Left hindlimb (tissue), 1 donor: Measurements from ENCODE around the gene SAMSN1.

Source experiments
- DNase-seq: peaks from one replicate; pipeline ENCODE4 v3.0.0-alpha.2; 2018

The SAMSN1 gene

DNA sequence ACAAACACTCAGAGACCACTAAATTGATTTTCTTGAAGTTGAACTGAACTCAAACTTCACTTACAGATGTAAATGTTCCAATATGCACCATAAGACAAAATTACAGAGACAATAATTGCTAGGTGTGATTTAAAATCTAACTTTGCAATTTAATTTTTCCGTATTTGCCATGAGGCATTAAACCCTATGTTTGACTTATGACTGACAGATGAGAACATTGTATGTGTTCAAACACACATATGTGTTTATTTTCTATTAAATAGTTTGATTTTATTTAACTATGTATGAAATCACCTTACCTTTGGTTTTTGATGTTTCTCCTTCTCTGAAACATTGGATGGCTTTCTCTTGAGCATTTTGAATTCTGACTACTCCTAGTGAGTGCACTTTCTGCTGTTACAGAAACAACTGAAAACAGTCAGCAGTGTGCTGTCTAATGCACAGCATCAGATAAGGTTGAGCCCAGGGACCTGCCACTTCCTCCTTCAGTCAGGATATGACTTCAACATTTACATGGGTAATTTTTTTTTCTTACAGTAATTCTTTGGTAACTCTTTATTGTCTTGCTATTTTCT is at the start of gene SAMSN1:
TSS of gene SAMSN1 (minus strand) at position 410 of the 575 bp plus-strand sequence. CDS start at position 356, 54 bp downstream.
- DNase-seq = no peak

DNA sequence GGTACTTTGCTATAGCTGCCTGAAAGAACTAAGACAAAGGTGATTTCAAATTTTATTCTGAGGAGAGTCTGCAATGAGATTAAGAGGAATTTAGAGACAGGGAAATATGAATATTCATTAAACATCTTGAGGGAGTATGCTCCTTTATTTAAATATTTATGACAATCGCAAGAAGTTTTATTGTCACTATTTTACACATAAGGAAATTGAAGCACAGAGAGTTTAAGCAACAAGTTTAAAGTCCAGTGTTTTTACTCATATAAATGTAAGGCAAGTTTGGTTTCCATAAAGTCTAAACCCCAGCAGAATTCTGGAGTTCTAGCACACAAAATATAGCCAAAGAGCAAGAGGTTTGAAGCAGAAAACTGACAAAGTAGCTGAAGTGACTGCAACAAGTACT is 49.3 kb upstream of the SAMSN1 start:
- DNase-seq = no peak

DNA sequence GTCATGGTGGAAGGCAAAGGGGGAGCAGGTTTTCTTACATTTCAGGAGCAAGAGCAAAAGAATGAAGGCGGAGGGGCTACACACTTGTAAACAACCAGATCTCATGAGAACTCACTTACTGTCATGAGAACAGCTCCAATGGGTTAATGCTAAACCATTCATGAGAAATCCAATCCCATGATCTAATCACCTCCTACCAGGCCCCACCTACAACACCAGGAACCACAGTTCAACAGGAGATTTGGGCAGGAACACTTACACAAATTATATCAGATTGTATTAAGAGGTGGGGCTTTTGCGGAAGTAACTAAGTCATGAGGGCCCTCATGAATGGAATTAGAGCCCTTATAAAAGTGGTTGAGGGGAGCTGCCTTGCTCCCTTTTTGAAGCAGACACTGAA is 48.9 kb upstream of the SAMSN1 start:
- no peak for DNase-seq

DNA sequence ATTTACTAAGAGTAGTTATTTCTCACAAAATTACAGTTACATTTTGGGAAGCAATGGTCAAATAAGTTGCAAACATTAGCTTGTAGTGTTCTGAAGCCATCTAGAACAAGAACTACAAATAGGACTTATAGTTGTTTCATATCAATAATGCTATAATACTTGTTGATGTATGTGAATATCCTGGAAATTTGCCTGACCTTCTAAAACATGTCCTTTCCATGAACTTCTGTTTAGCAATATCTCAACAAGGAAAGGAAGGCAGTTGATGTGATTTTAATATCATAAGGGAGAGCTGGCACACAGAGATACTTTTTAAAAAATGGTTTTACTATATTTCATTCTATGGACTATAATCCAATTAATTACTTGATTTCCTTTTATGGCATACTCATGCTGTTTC is 47.1 kb upstream of the SAMSN1 start:
- DNase-seq = no peak

DNA sequence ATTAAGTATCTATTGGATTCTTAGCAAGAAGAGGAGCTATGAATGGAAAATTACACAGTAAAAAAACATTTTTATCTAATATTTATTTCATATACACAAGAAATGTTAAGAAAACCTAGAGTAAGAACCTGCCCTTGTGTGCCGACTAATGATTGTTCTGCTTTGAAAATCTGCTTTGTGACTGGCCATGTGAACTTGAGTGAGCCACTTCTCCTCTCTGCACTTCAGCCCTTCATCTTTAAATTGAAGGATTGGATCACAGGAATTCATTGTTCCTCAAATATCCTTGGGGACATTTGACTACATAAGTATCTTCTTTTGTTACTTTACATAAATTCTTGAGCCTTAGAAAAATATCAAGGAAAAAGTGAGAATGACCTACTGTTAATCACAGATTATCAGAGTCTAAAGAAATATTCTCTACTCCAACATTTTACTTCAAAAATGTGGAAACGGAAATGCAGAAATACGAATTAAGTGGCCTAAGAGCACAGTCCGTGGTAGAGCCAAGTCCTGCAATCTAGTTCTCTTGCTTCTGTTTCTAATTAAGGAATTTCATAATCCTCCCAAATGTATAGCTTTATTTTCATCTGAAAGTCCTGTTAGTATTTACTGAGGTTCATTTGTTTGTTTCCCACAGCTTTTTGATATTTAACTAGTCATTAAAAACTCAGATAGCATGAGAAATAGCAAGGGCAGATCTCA is 46.3 kb upstream of the SAMSN1 start:
- no peak for DNase-seq

DNA sequence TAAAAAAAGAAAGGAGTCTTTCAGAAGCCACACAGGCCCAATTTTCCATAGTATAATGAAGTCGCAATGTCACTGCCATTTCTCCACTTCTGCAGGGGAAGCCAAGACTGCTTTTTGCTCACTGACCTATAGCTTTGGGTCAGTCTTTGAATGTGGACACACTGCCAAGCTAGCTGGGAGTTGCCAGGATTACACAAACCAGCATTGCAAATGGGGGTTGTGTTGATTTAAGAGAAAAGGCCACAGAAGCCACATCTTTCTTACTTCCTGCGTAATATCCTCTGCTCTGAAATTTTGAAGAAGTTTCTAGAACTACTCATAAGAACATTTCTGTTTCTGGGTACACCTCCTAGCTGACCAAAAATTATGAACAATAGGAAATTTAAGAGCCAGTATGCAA is 45.8 kb upstream of the SAMSN1 start:
- DNase-seq = peak; percentile 31

DNA sequence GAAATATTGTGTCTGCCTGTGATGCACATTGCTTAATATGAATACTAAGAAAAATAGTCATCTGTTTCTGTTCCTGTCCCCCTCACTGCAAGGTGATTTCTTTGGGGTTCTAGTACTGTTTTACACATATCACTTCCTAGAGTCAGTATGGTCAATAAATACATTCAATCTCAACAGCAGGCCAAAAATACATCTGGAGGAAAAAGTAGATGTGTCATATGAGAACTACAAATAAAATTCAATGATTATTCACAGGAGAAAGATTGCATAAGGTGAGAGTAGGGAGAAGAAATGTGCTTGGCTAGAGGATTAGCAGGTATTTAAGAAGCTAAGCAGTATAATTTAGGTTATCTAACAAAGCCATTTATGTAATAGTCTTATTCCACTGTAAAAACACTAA is 45.3 kb upstream of the SAMSN1 start:
- no peak for DNase-seq

DNA sequence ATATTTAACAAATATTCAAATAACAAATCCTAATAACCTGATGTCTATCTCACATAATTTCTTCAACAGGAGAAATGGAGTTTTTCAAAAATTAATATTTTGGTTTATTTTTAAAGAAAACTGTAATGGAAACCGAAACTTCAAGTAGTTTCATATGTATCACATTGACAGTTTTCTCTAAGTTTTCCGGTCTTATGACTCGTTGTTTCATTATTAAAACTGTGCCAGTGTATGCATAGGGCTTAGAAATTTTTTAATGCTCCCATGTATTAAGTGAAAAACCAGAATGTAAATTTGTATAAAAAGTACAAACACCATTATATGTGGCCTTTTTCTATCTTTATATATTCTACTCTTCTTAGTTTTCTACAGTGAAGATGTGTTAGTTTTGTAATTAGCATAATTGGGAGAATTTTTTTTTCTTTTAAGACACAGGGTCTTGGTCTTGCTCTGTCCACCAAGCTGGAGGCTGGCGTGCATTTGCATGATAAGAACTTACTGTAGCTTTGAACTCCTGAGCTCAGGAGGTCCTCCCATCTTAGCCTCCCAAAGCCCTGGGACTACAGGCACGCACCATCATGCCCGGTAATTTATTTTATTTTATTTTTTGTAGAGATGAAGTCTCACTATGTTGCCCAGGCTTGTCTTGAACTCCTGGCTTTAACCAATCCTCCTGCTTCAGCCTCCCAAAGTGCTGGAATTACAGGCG is 43.9 kb upstream of the SAMSN1 start:
- DNase-seq = no peak

DNA sequence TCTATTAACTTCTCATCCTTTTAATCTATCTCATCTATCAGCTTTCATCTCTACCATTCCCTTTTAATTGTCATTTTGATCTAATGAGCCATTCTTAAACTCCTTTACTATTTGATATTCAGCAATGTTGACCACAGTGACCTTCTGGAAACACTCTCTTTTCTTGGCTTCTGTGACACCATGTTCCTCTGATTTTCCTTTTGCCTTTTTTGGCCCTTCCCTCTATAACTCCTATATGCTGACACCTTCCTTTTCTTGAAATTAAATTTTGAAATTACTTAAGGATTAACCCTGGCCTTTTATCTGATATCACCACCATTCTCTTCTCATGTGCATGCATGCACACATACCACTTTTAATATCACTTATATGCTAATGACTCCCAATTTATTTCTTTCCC is 41.2 kb upstream of the SAMSN1 start:
- DNase-seq = no peak

DNA sequence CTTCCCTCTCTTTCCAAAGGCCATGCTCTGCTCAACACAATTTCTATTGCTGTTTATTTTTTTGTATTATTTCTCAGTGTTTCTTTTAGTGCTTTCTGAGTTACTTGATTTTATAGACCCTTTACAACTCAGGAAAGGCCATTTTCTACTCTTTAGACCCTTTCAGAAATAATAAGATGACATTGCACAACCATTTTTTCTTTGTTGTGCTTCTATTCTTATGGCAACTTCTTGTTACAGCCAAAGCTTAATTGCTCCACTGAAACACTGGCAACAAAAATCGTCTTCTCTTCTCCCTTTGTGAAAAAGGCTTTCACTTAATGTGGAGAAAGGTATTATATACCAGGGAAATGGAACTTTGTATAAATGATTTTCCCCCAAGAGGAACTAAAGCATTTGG is 39.0 kb upstream of the SAMSN1 start:
- DNase-seq = no peak

DNA sequence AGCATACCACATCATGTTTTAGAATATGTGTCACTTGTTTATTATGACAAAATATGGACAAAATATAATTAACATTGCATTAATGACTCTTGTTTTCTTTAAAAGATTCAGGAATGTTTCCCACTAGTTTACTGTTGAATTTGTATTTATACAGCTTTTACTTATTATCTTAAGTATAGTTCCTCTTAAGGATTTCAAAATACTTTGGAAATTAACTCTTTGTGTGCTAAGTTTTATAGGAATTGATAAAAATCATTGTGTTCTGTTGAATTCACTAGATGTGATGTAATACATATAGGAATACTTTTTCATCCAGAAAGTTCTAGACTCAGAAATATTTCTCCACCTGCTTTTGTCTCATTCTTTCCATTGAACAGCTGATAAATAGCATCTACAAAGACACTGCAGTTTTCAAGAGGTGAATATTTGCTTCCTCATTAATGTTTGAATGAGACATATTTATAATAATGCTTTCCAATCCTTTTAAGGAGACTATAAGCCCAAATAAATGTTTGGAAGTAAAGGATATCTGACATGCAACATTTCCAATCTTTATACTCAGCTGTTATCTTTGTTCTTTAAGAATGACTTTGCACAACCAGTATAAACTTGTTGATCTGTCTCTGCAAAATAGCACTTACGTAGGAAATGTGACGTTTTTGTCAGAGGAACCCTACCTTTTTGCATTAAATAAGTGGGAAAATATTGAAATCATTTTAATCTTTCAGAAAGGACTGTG is 38.4 kb upstream of the SAMSN1 start:
- no peak for DNase-seq

DNA sequence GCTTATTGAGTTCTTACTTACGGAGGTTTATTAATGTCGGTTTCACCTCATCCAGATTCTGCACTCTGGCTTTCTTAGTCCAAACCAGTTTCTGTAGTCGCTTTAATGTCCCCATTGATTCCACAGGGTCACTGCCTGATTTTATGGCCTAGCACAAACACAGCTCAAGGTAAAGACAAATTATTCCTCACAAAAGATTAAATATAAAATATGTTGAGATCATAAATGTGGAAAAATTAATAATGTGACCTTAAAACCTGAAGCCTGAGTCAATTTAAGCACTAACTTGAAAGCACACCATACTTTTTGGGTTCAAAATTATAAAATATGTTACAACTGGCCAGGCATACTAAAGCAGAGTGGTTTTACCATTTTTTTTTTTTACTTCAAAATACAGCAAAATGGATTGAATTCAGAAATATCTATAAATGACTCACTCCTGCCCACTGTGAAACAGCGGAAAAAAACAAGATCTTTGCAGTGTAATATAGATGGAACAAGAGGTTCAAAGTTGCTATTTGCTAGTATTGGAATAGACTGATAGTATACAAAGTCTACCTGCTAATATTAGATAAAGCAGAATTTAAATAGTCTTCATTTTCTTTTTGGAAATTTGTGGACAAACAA is 37.6 kb upstream of the SAMSN1 start:
- no peak for DNase-seq

DNA sequence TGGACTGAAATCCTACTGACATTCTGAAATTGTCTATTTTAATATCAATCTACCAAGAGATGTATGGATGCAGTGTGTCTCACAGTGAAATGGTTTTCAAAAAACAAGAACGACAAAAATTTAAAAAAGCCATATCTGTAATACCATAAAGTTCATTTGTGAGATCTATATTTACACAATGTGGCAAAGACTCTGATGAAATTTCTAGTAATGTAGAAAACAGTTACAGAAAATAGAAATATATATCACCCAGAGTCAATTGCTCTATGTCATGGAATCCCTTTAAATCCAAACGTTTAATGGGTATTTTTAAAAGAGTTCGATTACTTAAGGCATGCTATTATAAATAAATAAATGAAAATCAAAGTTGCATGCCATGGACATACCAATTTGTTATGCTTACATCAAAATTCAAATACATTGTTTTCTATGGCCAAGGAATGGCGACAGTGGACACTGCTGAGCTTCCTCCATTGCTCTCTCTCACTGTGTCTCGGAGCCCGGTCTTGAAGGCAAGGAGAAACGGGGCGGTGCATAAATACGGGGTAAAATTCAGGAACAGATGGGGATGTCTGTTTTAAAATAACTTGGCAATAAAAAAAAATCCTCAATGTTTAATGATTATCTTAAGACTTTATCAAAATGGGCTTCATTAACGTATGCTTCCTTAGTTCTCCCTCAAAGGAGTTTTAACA is 37.0 kb upstream of the SAMSN1 start:
- DNase-seq = no peak

DNA sequence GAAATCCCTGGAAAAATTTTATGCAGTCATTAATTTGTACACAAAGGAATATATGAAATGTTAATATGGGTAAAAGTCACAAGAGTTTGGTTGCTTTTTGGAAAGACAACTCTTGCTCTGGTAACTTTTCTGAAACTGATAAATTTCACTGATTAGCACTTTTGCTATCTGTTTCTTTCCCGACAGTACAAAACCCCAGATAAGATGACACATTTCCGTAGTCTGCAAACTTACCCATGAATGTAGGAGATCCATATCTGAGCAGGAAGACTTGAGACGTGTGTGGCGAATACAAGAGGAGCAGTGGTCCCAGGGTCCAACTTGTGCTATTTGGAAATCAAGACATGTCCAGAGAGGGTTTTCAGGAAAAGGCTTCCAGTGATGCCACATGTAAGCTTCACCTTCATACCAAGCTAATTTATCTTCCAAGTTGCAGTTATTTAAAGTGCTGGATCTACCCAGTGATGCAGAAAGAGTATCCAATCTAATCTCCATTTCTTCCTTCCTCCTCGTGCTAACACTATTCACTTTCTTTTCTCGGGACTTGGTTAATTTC is 35.9 kb upstream of the SAMSN1 start:
- DNase-seq = no peak

DNA sequence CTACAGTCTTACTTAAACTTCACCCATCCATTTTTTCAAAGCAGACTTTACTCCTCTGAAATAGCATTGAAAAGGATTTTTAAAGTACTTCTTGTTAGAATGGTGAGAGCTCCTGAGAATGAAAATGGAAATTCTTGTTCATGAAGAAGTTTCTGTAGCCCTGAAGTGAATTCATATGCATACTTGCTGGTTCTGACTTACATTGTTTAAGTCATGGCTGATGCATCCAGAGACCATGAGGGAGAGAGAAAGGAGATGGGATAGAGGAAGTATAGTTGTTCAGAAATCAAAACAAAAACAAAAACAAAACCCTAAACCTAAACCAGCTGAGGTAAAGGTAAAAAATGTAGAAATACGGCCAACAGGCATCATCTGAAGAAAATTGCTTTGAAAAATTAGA is 27.1 kb upstream of the SAMSN1 start:
- no peak for DNase-seq

DNA sequence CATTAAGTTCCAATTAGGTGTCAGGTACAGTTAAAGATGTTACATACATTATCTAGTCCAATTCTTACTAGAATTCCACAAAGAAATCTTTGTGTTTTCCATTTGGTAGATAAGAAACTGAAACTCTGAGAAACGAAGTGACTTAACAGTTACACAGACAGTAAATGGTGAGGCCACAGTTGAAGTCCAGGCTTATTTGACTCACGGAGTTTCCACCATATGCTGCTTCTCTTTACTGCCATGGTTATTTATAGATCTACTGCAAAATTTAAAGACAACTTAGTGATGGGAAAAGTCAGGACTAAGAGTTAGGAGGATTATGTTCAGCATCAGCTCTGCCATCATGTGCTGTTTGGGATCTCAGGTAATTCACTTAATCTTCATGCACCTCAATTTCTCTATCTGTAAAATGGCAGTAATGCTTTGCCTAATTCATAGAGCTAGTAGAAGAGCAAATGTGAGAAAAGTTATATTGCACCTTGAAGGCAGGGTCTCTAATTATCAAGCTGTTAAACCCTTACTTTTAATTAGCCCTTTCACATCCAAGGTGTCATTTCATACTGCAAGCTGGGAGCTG is 26.2 kb upstream of the SAMSN1 start:
- no peak for DNase-seq

DNA sequence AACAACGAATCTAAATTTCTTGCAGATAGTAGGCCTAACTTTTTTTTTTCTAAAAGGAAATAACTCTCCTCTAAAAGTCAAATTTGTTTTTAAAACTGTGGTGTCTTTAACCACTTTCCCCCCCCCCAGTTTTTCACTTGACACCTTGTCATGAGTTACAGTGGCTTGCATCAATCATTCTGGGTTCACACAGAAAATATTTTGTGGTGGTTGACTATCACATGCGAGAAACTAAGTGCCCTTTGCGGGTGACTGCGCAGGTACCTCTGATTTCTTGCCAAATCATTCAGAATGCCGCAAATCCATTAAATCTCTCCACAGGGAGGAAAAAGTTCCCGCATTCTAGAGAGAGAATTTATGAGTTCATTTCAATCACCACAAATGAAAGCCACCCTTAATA is 23.8 kb upstream of the SAMSN1 start:
- no peak for DNase-seq

DNA sequence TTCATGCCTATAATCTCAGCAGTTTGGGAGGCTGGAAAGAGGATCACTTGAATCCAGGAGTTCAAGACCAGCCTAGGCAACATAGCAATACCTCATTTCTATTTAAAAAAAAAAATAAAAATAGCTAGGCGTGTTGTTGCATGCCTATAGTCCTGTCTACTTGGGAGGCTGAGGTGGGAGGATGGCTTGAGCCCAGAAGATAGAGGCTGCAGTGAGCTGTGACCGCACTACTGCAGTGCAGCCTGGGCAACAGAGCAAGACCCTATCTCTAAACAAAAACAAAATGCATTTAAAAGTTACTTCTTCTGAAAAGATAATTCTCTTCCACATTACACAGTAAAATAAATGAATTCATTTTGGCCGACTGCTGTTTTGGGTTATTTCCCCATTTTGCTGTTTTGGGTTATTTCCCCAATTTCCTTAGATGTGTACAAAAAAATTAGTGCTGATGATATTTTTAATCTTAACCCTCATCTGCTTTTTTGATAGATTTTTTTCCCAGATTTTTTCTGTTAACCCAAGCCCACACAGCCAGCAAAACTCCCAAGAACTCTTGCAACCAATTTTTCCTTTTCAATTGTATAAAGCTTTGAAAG is 23.0 kb upstream of the SAMSN1 start:
- no peak for DNase-seq

DNA sequence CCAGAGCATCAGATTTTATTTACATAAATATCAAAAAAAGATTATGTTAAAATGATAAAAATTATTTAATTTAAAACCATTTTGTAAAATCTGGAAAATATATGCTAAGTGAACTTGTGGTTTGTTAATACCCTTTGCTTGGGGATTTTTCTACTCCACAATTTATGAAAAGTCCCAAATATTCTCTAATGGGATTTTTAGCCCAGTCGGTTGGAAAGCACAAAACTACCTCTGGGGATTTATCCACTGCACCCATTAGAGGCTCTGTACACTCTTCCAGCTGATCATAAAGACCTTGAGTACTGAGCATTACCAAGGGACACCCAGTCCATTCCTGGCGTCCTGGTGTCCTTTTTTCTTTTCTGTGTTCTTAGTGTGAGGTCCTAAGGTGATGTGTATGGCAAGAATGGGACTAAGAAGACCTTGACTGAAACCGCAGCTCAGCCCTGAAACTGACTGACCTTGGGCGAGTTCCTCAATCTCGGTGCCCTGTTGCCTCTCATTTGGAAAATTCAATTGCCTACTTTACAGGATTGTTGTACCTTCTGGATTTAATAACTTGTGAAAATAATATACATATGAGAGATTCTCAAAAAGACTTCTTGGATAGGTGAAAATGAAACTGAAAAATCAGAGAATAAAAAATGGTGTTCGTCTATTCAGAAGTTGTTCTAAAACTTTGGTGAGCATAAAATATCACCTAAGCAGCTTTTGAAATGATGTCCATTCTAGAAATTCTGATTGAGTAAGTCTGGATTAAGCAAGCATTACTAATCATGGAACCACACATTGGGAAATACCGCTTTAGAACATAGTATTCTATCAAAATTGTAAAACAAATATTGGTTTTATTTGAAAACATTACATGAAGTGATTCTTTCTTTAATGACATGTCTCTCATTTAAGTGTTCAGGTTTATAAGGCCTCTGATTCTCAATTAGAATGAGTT is 21.5 kb upstream of the SAMSN1 start:
- DNase-seq = no peak

DNA sequence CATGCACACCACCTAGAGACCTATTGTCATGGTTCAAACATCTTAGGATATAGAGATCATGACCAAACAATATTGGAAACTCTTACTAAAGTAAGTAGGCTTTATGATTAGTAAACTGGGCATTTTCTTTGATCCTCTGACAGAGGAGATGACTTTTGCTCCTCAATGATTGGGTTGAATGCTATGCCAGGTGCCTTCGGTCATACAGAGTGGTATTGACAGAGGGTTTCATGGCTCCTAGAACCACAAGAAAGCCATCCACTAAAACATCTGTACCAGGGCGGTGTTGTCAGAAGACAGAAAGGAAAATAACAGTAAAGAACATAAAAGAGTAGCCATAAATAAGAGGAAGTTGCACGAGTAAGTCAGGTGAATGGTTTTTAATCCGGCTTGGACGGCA is 20.8 kb upstream of the SAMSN1 start:
- no peak for DNase-seq
